ENCODE results near the gene HAUS7. TPM values are rescaled to one million over a fixed set of nuclear protein-coding genes. Genes with fewer than 3 reads are reported as not detected.
A peak's percentile ranks its signal among the peaks of the same experiment; 100 is the strongest.
"Not testable (repeated sequence)": the region's sequence is repeated elsewhere in the genome, so short reads cannot be mapped to it uniquely, and the experiment has no call there.

Gene HAUS7
- total RNA-seq, 4 donors from 2014 or later = 20.7 to 46.8 (median 27.7) TPM

GRCh38 chrX:153405426-153405825, 65.0 kb downstream of the HAUS7 start:
- intact Hi-C loops (cut with DNase I) = no loop called here
- Histone ChIP-seq H3K9me3 (no peaks in the 10 kb centered on the region), H3K27ac (no peak overlapping the region), H3K4me3 (replicated peaks in 1 of 3) (no peak overlapping the region), H3K36me3 (no peaks in the 10 kb centered on the region), H3K27me3 (no peaks in the 10 kb centered on the region), H3K4me1 (no peaks in the 10 kb centered on the region)
- no peak for DNase-seq
- TF ChIP-seq, protein P1, sequence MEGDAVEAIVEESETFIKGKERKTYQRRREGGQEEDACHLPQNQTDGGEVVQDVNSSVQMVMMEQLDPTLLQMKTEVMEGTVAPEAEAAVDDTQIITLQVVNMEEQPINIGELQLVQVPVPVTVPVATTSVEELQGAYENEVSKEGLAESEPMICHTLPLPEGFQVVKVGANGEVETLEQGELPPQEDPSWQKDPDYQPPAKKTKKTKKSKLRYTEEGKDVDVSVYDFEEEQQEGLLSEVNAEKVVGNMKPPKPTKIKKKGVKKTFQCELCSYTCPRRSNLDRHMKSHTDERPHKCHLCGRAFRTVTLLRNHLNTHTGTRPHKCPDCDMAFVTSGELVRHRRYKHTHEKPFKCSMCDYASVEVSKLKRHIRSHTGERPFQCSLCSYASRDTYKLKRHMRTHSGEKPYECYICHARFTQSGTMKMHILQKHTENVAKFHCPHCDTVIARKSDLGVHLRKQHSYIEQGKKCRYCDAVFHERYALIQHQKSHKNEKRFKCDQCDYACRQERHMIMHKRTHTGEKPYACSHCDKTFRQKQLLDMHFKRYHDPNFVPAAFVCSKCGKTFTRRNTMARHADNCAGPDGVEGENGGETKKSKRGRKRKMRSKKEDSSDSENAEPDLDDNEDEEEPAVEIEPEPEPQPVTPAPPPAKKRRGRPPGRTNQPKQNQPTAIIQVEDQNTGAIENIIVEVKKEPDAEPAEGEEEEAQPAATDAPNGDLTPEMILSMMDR (IDR thresholded peaks at IDR 0.05) = no peak
- TF ChIP-seq POLR2A (IDR thresholded peaks at IDR 0.05) = no peak
- WGBS, 2 donors = 60 to 69% methylated on average over 4 to 5 of the region's 5 CpGs

- WGBS, 2 donors = 81 to 88% methylated on average over 5 of the region's 5 CpGs
- intact Hi-C loops (cut with DNase I); H3K9me3 ChIP-seq; H3K4me1 ChIP-seq; H3K36me3 ChIP-seq; H3K27ac ChIP-seq; DNase-seq; H3K4me3 ChIP-seq (replicated peaks in 1 of 3); H3K27me3 ChIP-seq: not testable (repeated sequence)
Observed at GRCh38 chrX:153404333-153404732, 66.0 kb downstream of the HAUS7 start.

- H3K27me3 ChIP-seq = no peaks in the 10 kb centered on the region
- 91 to 93% methylated on average over 18 to 24 of the region's 29 CpGs for WGBS, 2 donors
- intact Hi-C loops (cut with DNase I) = no loop called here
- H3K27ac ChIP-seq = no peak within 1 kb of the TSS
- TF ChIP-seq, protein P1 (IDR thresholded peaks at IDR 0.05) = no peak
- no peak for TF ChIP-seq POLR2A (IDR thresholded peaks at IDR 0.05)
- H3K4me1 ChIP-seq = no peaks in the 10 kb centered on the region
- no peak within 1 kb of the TSS for H3K4me3 ChIP-seq (replicated peaks in 1 of 3)
- DNase-seq = no peak
- H3K9me3 ChIP-seq = no peaks in the 10 kb centered on the region
- H3K36me3 ChIP-seq = no peaks in the 10 kb centered on the region
Observed at GRCh38 chrX:153401133-153401764, 69.1 kb downstream of the HAUS7 start, which contains the start of gene PNMA6E. PNMA6E (minus strand) TSS chrX:153401350; CDS start chrX:153398849, 2,501 bp downstream.

- Histone ChIP-seq H3K4me1 (no peaks in the 10 kb centered on the region), H3K27ac (no peak overlapping the region), H3K36me3 (no peaks in the 10 kb centered on the region), H3K9me3 (no peaks in the 10 kb centered on the region), H3K27me3 (no peaks in the 10 kb centered on the region), H3K4me3 (replicated peaks in 1 of 3) (no peak overlapping the region)
- peak in 1 of 2 donors; percentile 19 for DNase-seq
- intact Hi-C loops (cut with DNase I) = no loop called here
- TF ChIP-seq POLR2A (IDR thresholded peaks at IDR 0.05) = no peak
- TF ChIP-seq, protein P1 (IDR thresholded peaks at IDR 0.05) = peak in 5 of 6 experiments; percentile 21 to 55 (median 47)
- WGBS, 2 donors = 57 to 75% methylated on average over 21 to 23 of the region's 60 CpGs
Observed at GRCh38 chrX:153400146-153401132, 69.9 kb downstream of the HAUS7 start.

DNA sequence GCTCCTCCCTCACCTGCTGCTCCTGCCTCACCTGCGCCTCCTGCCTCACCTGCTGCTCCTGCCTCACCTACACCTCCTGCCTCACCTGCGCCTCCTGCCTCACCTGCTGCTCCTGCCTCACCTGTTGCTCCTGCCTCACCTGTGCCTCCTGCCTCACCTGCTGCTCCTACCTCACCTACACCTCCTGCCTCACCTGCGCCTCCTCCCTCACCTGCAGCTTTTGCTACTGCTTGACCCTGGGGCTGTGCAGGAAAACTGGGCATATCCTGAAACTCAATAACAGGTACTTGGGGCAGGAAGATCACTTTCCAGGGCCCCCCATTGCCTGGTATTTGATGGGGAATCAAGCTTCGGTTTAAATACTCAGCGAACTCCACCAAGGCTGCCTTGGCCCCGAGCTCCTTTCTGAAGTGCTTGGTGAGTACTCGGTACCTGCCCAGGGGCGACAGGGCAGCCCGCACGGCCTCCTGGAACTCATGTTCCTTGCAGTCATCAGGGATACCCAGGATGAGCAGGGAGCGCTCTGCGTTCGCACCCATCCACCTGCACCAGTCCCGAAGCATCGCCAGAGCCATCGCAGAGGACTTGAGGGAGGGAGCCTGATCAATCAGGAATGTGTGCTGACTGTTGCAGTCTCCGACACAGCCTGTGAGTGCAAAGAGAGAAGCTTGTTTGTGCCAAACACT, 72.0 kb downstream of the HAUS7 start:
- Histone ChIP-seq H3K27ac (no peak overlapping the region), H3K27me3 (no peaks in the 10 kb centered on the region), H3K9me3 (no peaks in the 10 kb centered on the region), H3K36me3 (no peaks in the 10 kb centered on the region), H3K4me1 (no peaks in the 10 kb centered on the region), H3K4me3 (replicated peaks in 1 of 3) (no peak overlapping the region)
- DNase-seq = no peak
- intact Hi-C loops (cut with DNase I) = no loop called here
- 68 to 80% methylated on average over 5 to 11 of the region's 17 CpGs for WGBS, 2 donors
- TF ChIP-seq, protein P1 (IDR thresholded peaks at IDR 0.05) = no peak
- TF ChIP-seq POLR2A (IDR thresholded peaks at IDR 0.05) = no peak

Measured in thyroid gland (tissue), 4 donors.